ENCODE results near the gene TENM3. TPM values are rescaled to one million over a fixed set of nuclear protein-coding genes. Genes with fewer than 3 reads are reported as not detected.

TENM3 gene
- total and polyA plus RNA-seq, 2 donors (not counting 3 experiments of a cell fraction or from before 2014, with no cell fraction given): 3.2 to 6.2 TPM

DNA sequence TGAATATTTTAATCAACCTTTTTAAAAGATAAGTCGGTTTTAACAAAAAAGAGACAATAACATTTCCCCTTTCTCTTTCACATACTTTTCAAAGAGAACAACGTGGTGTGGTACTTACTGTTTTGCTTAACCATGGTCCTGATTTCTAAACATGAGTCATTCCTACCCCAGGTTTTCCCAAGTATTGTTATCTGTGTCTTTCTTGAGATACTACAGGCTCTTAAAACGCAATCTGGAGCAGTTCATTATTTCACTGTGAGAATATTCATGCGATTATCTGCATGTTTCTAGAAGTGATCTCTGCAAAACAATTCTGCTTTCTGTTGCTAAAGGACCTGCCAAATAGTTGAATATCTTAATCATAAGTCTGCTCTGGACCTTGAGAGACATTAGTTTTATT lies 127.3 kb downstream of the TENM3 start:
- Histone ChIP-seq H3K36me3 (ENCODE audit: control insufficient read depth in 2 of 2, extremely low read depth in 1 of 2, insufficient read depth in 2 of 2, low read length in 2 of 2) (no peaks in the 10 kb centered on the region), H3K4me2 (ENCODE audit: insufficient read depth, low read length) (no peak overlapping the region), H2AFZ (ENCODE audit: low read depth, low read length) (no peak overlapping the region), H3K9ac (replicated peaks; ENCODE audit: extremely low read depth, insufficient read depth, low read length) (no peak overlapping the region), H3K27ac (ENCODE audit: insufficient read depth, low read depth, low read length) (no peak overlapping the region), H3K27me3 (ENCODE audit: control insufficient read depth in 2 of 2, insufficient read depth in 2 of 2, low read length in 2 of 2) (no peaks in the 10 kb centered on the region), H3K9me1 (replicated peaks; ENCODE audit: control insufficient read depth, extremely low read depth, insufficient read depth, low read length) (no peaks in the 10 kb centered on the region), H3K4me1 (ENCODE audit: control insufficient read depth, extremely low read depth, insufficient read depth, low read length) (no peaks in the 10 kb centered on the region), H3K79me2 (ENCODE audit: control insufficient read depth, insufficient read depth, low read length) (no peaks in the 10 kb centered on the region), H4K20me1 (replicated peaks; ENCODE audit: control insufficient read depth, extremely low read depth, insufficient read depth, low read length) (no peaks in the 10 kb centered on the region), H3K4me3 (replicated peaks in 1 of 3; ENCODE audit: insufficient read depth in 1 of 3, low read depth in 1 of 3, low read length in 3 of 3) (no peak overlapping the region), H3K9me3 (replicated peaks; ENCODE audit: control insufficient read depth, insufficient read depth, low read length) (no peaks in the 10 kb centered on the region)
- BruUV-seq (replicated peaks): no TSS peak
- DNase-seq (ENCODE audit: low read depth, low spot score) (no peak), FAIRE-seq (no peak)
- dilution Hi-C loops (cut with MboI; ENCODE audit: extremely low pct_ligation_motif_present, low sequenced_read_pairs): no loop called here
- ChIA-PET POLR2A (no interaction called here), CTCF (no interaction called here)
- no peak for TF ChIP-seq MYC (IDR thresholded peaks at IDR 0.05; ENCODE audit: low read depth, low read length)
- TF ChIP-seq, protein P1, sequence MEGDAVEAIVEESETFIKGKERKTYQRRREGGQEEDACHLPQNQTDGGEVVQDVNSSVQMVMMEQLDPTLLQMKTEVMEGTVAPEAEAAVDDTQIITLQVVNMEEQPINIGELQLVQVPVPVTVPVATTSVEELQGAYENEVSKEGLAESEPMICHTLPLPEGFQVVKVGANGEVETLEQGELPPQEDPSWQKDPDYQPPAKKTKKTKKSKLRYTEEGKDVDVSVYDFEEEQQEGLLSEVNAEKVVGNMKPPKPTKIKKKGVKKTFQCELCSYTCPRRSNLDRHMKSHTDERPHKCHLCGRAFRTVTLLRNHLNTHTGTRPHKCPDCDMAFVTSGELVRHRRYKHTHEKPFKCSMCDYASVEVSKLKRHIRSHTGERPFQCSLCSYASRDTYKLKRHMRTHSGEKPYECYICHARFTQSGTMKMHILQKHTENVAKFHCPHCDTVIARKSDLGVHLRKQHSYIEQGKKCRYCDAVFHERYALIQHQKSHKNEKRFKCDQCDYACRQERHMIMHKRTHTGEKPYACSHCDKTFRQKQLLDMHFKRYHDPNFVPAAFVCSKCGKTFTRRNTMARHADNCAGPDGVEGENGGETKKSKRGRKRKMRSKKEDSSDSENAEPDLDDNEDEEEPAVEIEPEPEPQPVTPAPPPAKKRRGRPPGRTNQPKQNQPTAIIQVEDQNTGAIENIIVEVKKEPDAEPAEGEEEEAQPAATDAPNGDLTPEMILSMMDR (IDR thresholded peaks at IDR 0.05; ENCODE audit: extremely low read depth in 1 of 2, insufficient read depth in 1 of 2, low read depth in 1 of 2, low read length in 2 of 2): no peak
- TF ChIP-seq FOS (IDR thresholded peaks at IDR 0.05; ENCODE audit: borderline replicate concordance, insufficient read depth, low read length): no peak
- TF ChIP-seq GATA2 (IDR thresholded peaks at IDR 0.05; ENCODE audit: insufficient read depth, insufficient read length, low read depth, low read length): no peak
- TF ChIP-seq EZH2 (IDR thresholded peaks at IDR 0.05; ENCODE audit: borderline replicate concordance, low read depth, low read length, severe bottlenecking): no peak
- no peak for TF ChIP-seq POLR2A (IDR thresholded peaks at IDR 0.05; ENCODE audit: low read depth, low read length)
- TF ChIP-seq POLR2AphosphoS5 (IDR thresholded peaks at IDR 0.05; ENCODE audit: insufficient read depth, low read depth, low read length): no peak
- TF ChIP-seq, protein P2, sequence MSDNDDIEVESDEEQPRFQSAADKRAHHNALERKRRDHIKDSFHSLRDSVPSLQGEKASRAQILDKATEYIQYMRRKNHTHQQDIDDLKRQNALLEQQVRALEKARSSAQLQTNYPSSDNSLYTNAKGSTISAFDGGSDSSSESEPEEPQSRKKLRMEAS (IDR thresholded peaks at IDR 0.05; ENCODE audit: insufficient read depth, insufficient read length): no peak
- TF ChIP-seq JUN (IDR thresholded peaks at IDR 0.05; ENCODE audit: borderline replicate concordance, insufficient read depth, insufficient read length, low read depth): no peak
- intact Hi-C loops (cut with micrococcal nuclease): no loop called here
